A549 treated with CpdA at 1 μM for 4 hours (cell line): Measurements from ENCODE around the gene HOXD4. TPM values are rescaled to one million over a fixed set of nuclear protein-coding genes. Genes with fewer than 3 reads are reported as not detected.

Experiments
- total RNA-seq: library from RNA; stranded (reverse); fragments of 200-300 nt; extraction: Qiagen RNA extraction; gene quantifications from 5 replicates; pipeline ENCODE4 v1.2.3, GENCODE V29; 2022; ENCODE audit warnings: low read depth

The HOXD4 gene
- 0.36 to 0.50 TPM (median 0.46 TPM) in 4 of 5 replicates, not detected in the other for total RNA-seq

DNA sequence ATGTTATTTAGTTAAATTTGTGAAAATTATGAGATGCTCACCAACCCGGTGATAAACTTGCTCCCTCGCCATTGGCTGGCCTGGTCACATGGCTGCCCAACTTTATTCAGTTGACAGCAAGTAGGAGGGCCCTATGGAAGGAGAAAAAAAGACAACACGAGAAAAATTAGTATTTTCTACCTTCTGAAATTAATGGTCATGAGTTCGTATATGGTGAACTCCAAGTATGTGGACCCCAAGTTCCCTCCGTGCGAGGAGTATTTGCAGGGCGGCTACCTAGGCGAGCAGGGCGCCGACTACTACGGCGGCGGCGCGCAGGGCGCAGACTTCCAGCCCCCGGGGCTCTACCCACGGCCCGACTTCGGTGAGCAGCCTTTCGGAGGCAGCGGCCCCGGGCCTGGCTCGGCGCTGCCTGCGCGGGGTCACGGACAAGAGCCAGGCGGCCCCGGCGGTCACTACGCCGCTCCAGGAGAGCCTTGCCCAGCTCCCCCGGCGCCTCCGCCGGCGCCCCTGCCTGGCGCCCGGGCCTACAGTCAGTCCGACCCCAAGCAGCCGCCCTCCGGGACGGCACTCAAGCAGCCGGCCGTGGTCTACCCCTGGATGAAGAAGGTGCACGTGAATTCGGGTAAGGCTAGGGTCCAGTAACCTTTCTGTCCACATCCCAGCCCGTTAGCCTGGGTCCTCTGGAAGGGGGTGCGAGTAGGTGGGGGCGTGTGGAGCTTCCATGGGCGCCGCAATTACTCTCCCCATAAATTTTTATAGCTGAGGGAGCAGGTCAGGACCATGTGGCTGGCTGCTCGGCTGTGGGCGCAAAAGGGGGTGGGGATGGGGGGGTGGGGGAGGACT is at the start of gene HOXD4:
Gene HOXD4, plus strand, starts transcription at position 109 of the 846 bp plus-strand sequence. Its CDS starts 84 bp downstream, at position 193.

DNA sequence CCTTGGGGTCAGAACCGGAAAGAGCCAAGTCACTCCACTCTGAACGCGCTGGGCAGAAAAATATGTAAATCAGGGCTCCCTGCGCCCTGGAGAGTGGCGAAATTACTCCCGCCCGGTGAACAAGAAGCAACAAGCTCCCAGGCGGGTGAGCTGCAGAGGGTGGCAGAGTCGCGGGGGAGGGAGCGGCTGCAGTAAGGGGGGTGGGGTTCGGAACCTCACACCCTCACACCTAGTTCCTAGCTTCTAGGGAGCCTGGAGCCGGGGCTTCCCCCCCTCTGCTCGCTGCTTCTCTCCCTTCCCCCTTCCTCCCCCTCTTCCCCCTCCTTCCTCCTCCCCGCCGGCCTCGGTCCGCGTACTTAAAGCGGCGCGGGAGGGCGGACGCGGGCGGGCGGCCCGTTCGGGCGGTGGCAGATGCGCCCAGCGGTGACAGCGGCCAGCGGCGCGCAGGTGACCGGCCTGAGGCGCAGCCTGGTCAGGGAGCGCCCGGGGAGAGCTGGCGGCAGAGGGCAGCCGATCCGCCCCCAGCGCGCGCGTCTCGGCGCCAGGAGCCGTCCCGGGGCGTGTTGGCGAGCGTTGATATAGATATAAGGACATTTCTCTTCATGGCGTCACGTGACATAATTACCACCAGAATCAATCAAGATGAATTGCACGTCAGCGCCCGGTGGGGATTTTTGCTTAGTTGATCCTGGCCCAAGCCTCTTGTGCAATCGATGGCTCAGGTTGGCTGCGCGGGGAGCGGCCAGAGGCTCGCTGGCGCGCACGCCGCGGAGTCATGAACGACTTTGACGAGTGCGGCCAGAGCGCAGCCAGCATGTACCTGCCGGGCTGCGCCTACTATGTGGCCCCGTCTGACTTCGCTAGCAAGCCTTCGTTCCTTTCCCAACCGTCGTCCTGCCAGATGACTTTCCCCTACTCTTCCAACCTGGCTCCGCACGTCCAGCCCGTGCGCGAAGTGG is 44.5 kb upstream of the HOXD4 start, which contains the start of gene HOXD11:
Gene HOXD11, plus strand, starts transcription at position 700 of the 959 bp plus-strand sequence. Its CDS starts 76 bp downstream, at position 776.

DNA sequence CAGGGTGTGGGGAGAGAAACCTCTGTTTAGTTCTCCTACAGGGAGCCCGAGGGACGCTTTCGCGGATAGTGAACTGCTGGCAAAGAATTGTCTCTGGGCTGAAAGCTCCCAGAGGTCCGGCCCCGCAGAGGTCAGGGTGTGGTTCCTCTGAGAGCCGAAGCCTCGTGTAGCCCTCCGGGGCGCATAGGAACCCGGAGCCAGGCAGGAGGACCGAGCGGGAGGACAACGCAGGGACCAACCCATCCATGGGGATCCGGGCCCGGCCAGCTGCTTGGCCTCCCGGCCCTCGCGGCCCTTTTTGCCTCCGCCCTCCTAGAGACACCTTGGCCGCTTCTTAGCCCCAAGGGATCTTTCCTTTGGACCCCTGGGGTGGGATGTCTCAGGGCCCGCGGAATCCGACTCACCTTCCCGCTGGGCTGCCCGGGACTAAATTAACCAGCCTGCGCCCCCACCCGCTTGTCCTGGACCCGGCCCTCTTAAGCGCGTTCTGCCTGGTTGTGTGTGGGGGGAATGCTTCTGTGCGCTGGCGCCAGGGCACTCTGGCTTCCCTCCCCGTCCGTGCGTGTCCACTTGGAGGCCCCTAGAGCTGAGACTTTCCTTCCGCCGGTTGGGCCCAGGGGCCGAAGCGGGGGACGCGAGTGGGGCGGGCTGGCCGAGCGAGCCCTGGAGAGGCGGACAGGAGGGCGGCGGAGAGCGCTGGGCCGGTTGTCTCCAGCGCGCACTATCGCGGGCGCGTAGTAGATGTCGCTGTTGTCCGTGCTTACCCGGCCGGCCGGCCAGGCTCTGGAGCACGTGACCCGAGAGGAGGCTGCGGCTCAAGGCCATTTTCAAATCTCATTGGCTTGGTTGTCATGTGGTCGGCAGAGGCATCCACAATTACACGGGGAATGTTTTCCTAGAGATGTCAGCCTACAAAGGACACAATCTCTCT is 35.2 kb upstream of the HOXD4 start, which contains the start of gene HOXD10:
Gene HOXD10, plus strand, starts transcription at position 896 of the 931 bp plus-strand sequence. CDS start 56 bp downstream, outside the sequence.

GRCh38 chr2:176122683-176123410 is 28.5 kb upstream of the HOXD4 start, which contains the start of gene HOXD9:
Gene HOXD9 (plus strand): TSS chr2:176122719. CDS start chr2:176122769, 50 bp downstream.

DNA sequence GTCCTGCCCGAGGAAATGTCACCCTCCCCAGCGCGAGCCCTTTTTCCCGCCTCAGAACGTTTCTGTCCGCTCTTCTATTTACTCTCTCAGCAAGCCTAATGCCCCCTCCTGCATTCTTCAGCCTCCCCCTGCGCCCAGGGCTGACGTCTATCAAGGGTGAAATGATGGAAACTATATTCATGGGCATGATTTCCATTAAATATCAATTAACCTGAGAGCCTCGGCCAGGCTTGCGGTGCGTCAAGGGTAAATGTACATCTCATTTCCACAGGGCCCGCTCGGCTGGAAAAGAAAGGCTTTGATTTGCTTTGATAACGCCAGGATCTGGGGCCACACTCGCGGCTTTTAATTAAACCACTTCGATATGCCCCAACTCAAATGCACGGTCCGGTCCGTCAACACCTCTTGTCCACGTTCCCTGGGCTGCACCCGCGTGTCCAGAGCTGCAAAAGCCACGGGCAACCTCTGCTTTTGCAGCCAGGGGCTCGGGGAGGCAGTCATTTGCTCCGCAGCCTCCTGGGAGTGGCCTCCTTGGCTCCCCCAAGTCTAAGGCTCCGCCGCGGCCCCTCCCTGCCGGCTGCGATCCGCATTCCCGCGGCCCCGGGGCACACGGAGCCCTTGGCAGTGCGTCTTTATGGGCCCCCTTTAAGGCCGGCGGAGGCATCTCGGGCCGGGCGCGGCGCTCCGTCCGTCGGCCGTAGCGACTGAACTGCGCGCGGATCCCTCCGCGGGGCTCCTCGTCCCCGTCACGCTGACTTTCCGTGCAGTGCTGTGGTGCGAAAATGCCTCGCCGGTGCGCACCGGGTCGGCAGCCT is 22.2 kb upstream of the HOXD4 start, which contains the start of gene HOXD8:
Gene HOXD8, plus strand, starts transcription at position 724 of the 815 bp plus-strand sequence. CDS start 662 bp downstream, outside the sequence.

GRCh38 chr2:176156807-176157498 is 5.6 kb downstream of the HOXD4 start, which contains the start of gene HOXD3:
Gene HOXD3 (plus strand): TSS chr2:176157307. CDS start chr2:176169115, 11,808 bp downstream.

DNA sequence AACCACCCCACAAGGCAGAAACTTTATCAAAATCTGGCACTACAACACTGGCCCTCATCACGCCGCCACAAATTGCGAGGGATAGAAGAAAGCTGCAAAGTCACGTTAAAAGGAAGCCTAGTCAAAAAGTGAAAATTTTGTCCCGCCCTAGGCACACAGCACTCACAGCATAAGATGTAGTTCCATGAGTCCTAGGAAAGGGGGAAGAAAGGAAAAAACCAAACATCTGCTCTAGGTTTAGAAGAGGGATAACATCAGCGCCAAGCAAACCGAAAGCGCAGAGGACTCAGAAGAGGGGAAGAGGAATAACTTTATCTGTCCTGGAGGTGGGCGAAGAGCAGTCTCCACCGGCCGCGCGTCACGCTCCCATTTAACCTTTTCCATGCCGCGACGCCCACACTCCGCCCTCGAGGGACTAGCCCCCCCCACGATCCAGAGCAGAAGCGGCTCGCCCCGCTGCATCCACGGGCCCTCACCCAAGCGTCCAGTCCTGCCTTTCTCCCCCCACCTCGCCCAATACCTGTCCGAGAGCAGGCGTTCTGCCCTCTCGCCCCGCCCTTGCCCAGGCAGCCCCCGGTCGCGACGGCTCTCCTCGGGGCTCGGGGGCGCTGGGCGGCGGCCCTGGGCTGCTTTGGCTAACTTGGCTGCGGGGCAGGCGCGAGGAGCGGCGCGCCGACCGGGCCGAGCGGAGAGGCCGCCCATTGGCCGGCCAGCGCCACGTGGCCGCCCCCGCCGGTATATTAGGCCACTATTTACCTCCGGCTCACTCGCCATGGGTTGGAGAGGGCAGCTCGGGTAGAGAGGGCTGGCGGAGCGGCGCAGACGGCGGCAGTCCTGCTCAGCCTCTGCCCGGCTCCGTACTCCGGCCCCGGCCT is 36.8 kb downstream of the HOXD4 start, which contains the start of gene HOXD1:
Gene HOXD1, plus strand, starts transcription at position 770 of the 875 bp plus-strand sequence. CDS start 134 bp downstream, outside the sequence.

Other genes with a start within 250 kb of the HOXD4 start
- gene LNPK, start 149.3 kb upstream of the HOXD4 start, total RNA-seq = 11.0 to 20.4 TPM (median 14.4 TPM) in 5 replicates
- gene EVX2, start 67.6 kb upstream of the HOXD4 start, total RNA-seq = not detected in 5 replicates
- 0.16 to 0.34 TPM (median 0.30 TPM) in 5 replicates for gene HOXD13, start 58.8 kb upstream of the HOXD4 start, total RNA-seq
- gene HOXD12, start 51.8 kb upstream of the HOXD4 start, total RNA-seq = not detected in 5 replicates
- gene HOXD11, start 44.3 kb upstream of the HOXD4 start, total RNA-seq = 6.1 to 8.3 TPM (median 6.6 TPM) in 5 replicates
- 5.5 to 8.1 TPM (median 7.0 TPM) in 5 replicates for gene HOXD10, start 34.8 kb upstream of the HOXD4 start, total RNA-seq
- gene HOXD9, start 28.8 kb upstream of the HOXD4 start, total RNA-seq = 0.98 to 1.4 TPM (median 1.3 TPM) in 5 replicates
- 4.5 to 6.6 TPM (median 5.4 TPM) in 5 replicates for gene HOXD8, start 21.8 kb upstream of the HOXD4 start, total RNA-seq
- 0.15 to 0.35 TPM (median 0.27 TPM) in 4 of 5 replicates, not detected in the other for gene HOXD3, start 5.8 kb downstream of the HOXD4 start, total RNA-seq
- gene HOXD1, start 37.1 kb downstream of the HOXD4 start, total RNA-seq = 0.20 to 0.39 TPM (median 0.36 TPM) in 5 replicates
- gene MTX2, start 117.9 kb downstream of the HOXD4 start, total RNA-seq = 43.9 to 50.9 TPM (median 44.9 TPM) in 5 replicates